Skeletal muscle tissue (tissue), 4 donors: ENCODE data around the gene CARMIL1. TPM values are rescaled to one million over a fixed set of nuclear protein-coding genes. Genes with fewer than 3 reads are reported as not detected.

Experiments
- H3K27ac ChIP-seq: one replicate; pipeline ENCODE4 v1.7.0; 2013; ENCODE audit warnings: mild to moderate bottlenecking, low read depth, low read length, inconsistent platforms
- H3K27me3 ChIP-seq, 3 donors: one replicate each; pipeline ENCODE4 v1.7.0; 2013; ENCODE audit warnings: low read length in 3 of 3; ENCODE audit not compliant: control insufficient read depth in 3 of 3, insufficient read depth in 3 of 3
- H3K36me3 ChIP-seq, 3 donors: one replicate each; pipeline ENCODE4 v1.7.0; 2013; ENCODE audit warnings: low read length in 3 of 3; ENCODE audit not compliant: control insufficient read depth in 3 of 3, insufficient read depth in 3 of 3
- H3K4me1 ChIP-seq, 3 donors: one replicate each; pipeline ENCODE4 v1.7.0; 2013; ENCODE audit warnings: low read length in 3 of 3, mild to moderate bottlenecking in 3 of 3; ENCODE audit not compliant: control insufficient read depth in 3 of 3, insufficient read depth in 3 of 3
- H3K4me3 ChIP-seq, 3 donors: one replicate each; pipeline ENCODE4 v1.7.0; 2013; ENCODE audit warnings: low read length in 3 of 3
- H3K9ac ChIP-seq, 3 donors: one replicate each; pipeline ENCODE4 v1.7.0; 2013; ENCODE audit warnings: low read length in 3 of 3, mild to moderate bottlenecking in 3 of 3, moderate library complexity in 2 of 3, low read depth in 1 of 3
- H3K9me3 ChIP-seq, 3 donors: one replicate each; pipeline ENCODE4 v1.7.0; 2013; ENCODE audit warnings: low read length in 3 of 3; ENCODE audit not compliant: control insufficient read depth in 3 of 3
- total RNA-seq: library from RNA; depleted of rRNA; stranded (reverse); fragments of >200 nt; gene quantifications from one replicate; pipeline ENCODE4 v1.2.3, GENCODE V29; 2014
- donor health status: Osteomylitis.

Gene CARMIL1
- total RNA-seq, 1 donor from 2014 or later, result 4.7 TPM

DNA sequence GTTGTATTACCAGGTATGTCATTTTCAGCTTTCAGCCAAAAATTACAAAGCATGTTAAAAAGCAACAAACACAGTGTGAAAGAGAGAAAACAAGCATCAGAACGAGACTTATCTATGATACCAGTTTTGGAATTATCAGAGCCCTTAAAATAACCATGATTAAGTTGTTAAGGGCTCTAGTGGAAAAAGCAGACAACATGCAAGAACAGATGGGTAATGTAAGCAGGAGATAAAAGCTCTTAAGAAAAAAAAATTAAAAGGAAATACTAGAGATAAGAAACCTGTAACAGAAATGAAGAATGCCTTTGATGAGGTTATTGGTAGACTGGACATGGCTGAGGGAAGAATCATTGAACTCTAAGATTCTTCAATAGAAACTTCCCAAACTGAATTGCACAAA, 245.4 kb downstream of the CARMIL1 start:
- Histone ChIP-seq H3K4me1 (no peaks in the 10 kb centered on the region), H3K27me3 (no peaks in the 10 kb centered on the region), H3K9me3 (no peaks in the 10 kb centered on the region), H3K27ac (no peak overlapping the region), H3K4me3 (no peak overlapping the region), H3K9ac (no peak overlapping the region), H3K36me3 (peaks cover 0 to 4% (median 0%) of the 10 kb centered on the region in 3 donors)

- Histone ChIP-seq H3K36me3 (peaks cover 0 to 4% (median 0%) of the 10 kb centered on the region in 3 donors), H3K27me3 (no peaks in the 10 kb centered on the region), H3K4me1 (no peaks in the 10 kb centered on the region), H3K4me3 (no peak overlapping the region), H3K9ac (no peak overlapping the region), H3K27ac (no peak overlapping the region), H3K9me3 (no peaks in the 10 kb centered on the region)
These were observed 245.9 kb downstream of the CARMIL1 start for GRCh38 chr6:25525078-25525477.

DNA sequence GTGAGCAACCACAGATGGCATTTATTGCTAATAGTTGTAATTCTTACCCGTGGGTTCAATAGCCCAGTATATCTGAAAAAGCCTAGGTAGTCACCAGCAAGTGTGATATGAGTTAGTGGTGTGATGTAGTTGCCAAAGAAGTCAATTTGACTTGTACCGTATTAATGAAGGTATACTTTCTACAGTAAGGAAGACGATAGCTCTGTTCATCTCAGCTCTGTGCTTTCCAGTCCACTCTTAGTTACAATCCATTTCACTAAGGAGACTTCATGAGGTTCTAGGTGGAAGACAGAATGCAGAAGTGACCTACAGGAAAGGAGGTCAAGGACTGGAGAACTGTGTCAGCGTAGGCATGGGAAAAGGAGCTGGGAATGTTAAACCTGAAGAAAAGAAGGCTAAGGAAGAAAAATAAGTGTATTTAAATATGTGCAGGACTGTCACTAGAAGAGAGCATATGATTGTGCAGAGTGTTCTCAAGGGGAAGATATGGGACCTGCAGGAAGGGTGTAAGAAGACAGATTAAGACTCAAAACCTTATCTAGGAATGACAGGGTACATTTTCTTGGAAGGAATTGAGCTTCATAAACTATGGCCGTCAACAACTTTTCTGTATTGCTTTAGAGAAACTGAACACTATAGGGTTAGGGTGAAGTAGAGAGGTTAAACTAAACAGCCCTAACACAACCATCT, 255.9 kb downstream of the CARMIL1 start:
- no peaks in the 10 kb centered on the region for H3K27me3 ChIP-seq
- no peaks in the 10 kb centered on the region for H3K9me3 ChIP-seq
- H3K9ac ChIP-seq, result no peak overlapping the region
- no peak overlapping the region for H3K4me3 ChIP-seq
- no peaks in the 10 kb centered on the region for H3K36me3 ChIP-seq
- H3K4me1 ChIP-seq, result no peaks in the 10 kb centered on the region
- no peak overlapping the region for H3K27ac ChIP-seq

DNA sequence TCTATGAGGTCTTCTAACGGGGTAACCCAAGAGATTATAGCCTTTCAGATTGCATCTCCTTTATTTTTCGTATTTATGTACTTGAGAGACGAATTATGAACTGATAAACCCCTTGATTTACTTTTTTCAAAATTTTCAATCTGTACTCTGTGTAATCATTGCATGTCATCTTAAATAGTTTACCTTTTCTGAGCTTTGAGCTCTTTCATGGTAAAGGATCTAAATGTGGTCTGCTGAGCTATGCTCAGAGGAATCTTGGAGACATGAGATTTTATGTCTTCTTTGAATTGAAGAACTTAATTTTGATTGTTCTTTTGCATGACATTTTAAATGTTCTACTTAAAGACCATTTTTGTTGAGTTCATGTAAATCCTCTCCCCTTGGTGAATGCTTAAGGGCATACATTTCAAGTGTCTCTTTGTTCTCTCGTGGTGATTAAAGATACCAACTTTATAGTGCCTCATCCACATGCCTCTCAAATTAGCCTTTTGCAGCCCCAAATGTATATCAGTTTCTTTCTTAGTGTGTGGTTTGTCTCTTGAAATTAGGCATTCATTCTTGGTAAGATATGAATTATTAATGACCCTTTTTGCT, 256.6 kb downstream of the CARMIL1 start:
- Histone ChIP-seq H3K4me3 (no peak overlapping the region), H3K9me3 (no peaks in the 10 kb centered on the region), H3K36me3 (no peaks in the 10 kb centered on the region), H3K27ac (no peak overlapping the region), H3K27me3 (no peaks in the 10 kb centered on the region), H3K9ac (no peak overlapping the region), H3K4me1 (no peaks in the 10 kb centered on the region)

GRCh38 chr6:25536781-25537180, 257.6 kb downstream of the CARMIL1 start:
- Histone ChIP-seq H3K27me3 (no peaks in the 10 kb centered on the region), H3K4me1 (no peaks in the 10 kb centered on the region), H3K9ac (no peak overlapping the region), H3K9me3 (no peaks in the 10 kb centered on the region), H3K27ac (no peak overlapping the region), H3K36me3 (no peaks in the 10 kb centered on the region), H3K4me3 (no peak overlapping the region)

GRCh38 chr6:25537349-25538018, 258.3 kb downstream of the CARMIL1 start:
- Histone ChIP-seq H3K4me1 (no peaks in the 10 kb centered on the region), H3K27me3 (no peaks in the 10 kb centered on the region), H3K9me3 (no peaks in the 10 kb centered on the region), H3K36me3 (no peaks in the 10 kb centered on the region), H3K9ac (no peak overlapping the region), H3K27ac (no peak overlapping the region), H3K4me3 (no peak overlapping the region)

GRCh38 chr6:25541228-25541627, 262.1 kb downstream of the CARMIL1 start:
- Histone ChIP-seq H3K4me3 (no peak overlapping the region), H3K9ac (no peak overlapping the region), H3K27ac (no peak overlapping the region), H3K4me1 (no peaks in the 10 kb centered on the region), H3K9me3 (no peaks in the 10 kb centered on the region), H3K27me3 (no peaks in the 10 kb centered on the region), H3K36me3 (no peaks in the 10 kb centered on the region)

- no peak overlapping the region for H3K4me3 ChIP-seq
- no peak overlapping the region for H3K9ac ChIP-seq
- no peaks in the 10 kb centered on the region for H3K36me3 ChIP-seq
- H3K4me1 ChIP-seq, result no peaks in the 10 kb centered on the region
- no peaks in the 10 kb centered on the region for H3K9me3 ChIP-seq
- H3K27ac ChIP-seq, result no peak overlapping the region
- H3K27me3 ChIP-seq, result no peaks in the 10 kb centered on the region
These were observed 264.1 kb downstream of the CARMIL1 start for GRCh38 chr6:25542984-25543910.

- Histone ChIP-seq H3K36me3 (no peaks in the 10 kb centered on the region), H3K9me3 (no peaks in the 10 kb centered on the region), H3K4me1 (no peaks in the 10 kb centered on the region), H3K9ac (no peak overlapping the region), H3K27ac (no peak overlapping the region), H3K4me3 (no peak overlapping the region), H3K27me3 (no peaks in the 10 kb centered on the region)
These were observed 265.7 kb downstream of the CARMIL1 start for GRCh38 chr6:25544833-25545232.
